Measurements from ENCODE around the gene GSK3B.
A peak's percentile ranks its signal among the peaks of the same experiment; 100 is the strongest.

The GSK3B gene

GRCh38 chr3:119967353-119968006 lies 126.8 kb downstream of the GSK3B start:
- no peak overlapping the region for H3K4me3 ChIP-seq (ENCODE audit: low read depth in 1 of 5, low read length in 5 of 5)
- H3K36me3 ChIP-seq (ENCODE audit: control insufficient read depth in 5 of 5, insufficient read depth in 5 of 5, low read length in 5 of 5) = no peaks in the 10 kb centered on the region
- no peaks in the 10 kb centered on the region for H3K27me3 ChIP-seq (ENCODE audit: control insufficient read depth in 5 of 5, insufficient read depth in 4 of 5, low read length in 5 of 5)
- no peaks in the 10 kb centered on the region for H3K4me1 ChIP-seq (ENCODE audit: control insufficient read depth in 5 of 5, insufficient read depth in 5 of 5, low read length in 5 of 5)
- peaks cover 0 to 3% (median 0%) of the 10 kb centered on the region in 5 donors for H3K9me3 ChIP-seq (ENCODE audit: control insufficient read depth in 5 of 5, low read length in 5 of 5)
- H3K9ac ChIP-seq (ENCODE audit: low read length in 5 of 5) = no peak overlapping the region
- H3K27ac ChIP-seq (ENCODE audit: low read depth, low read length) = no peak overlapping the region

GRCh38 chr3:119965692-119966091 lies 128.6 kb downstream of the GSK3B start:
- Histone ChIP-seq H3K27me3 (ENCODE audit: control insufficient read depth in 5 of 5, insufficient read depth in 4 of 5, low read length in 5 of 5) (no peaks in the 10 kb centered on the region), H3K9ac (ENCODE audit: low read length in 5 of 5) (no peak overlapping the region), H3K27ac (ENCODE audit: low read depth, low read length) (no peak overlapping the region), H3K36me3 (ENCODE audit: control insufficient read depth in 5 of 5, insufficient read depth in 5 of 5, low read length in 5 of 5) (no peaks in the 10 kb centered on the region), H3K4me3 (ENCODE audit: low read depth in 1 of 5, low read length in 5 of 5) (no peak overlapping the region), H3K9me3 (ENCODE audit: control insufficient read depth in 5 of 5, low read length in 5 of 5) (peaks cover 0 to 3% (median 0%) of the 10 kb centered on the region in 5 donors), H3K4me1 (ENCODE audit: control insufficient read depth in 5 of 5, insufficient read depth in 5 of 5, low read length in 5 of 5) (no peaks in the 10 kb centered on the region)

- no peaks in the 10 kb centered on the region for H3K36me3 ChIP-seq (ENCODE audit: control insufficient read depth in 5 of 5, insufficient read depth in 5 of 5, low read length in 5 of 5)
- H3K4me1 ChIP-seq (ENCODE audit: control insufficient read depth in 5 of 5, insufficient read depth in 5 of 5, low read length in 5 of 5) = no peaks in the 10 kb centered on the region
- H3K4me3 ChIP-seq (ENCODE audit: low read depth in 1 of 5, low read length in 5 of 5) = no peak overlapping the region
- H3K27ac ChIP-seq (ENCODE audit: low read depth, low read length) = no peak overlapping the region
- no peak overlapping the region for H3K9ac ChIP-seq (ENCODE audit: low read length in 5 of 5)
- no peaks in the 10 kb centered on the region for H3K27me3 ChIP-seq (ENCODE audit: control insufficient read depth in 5 of 5, insufficient read depth in 4 of 5, low read length in 5 of 5)
- peaks cover 0 to 3% (median 0%) of the 10 kb centered on the region in 5 donors for H3K9me3 ChIP-seq (ENCODE audit: control insufficient read depth in 5 of 5, low read length in 5 of 5)
Measured at GRCh38 chr3:119964294-119964693, 130.0 kb downstream of the GSK3B start.

- no peaks in the 10 kb centered on the region for H3K9me3 ChIP-seq (ENCODE audit: control insufficient read depth in 5 of 5, low read length in 5 of 5)
- H3K27ac ChIP-seq (ENCODE audit: low read depth, low read length) = no peak overlapping the region
- no peak overlapping the region for H3K9ac ChIP-seq (ENCODE audit: low read length in 5 of 5)
- H3K4me3 ChIP-seq (ENCODE audit: low read depth in 1 of 5, low read length in 5 of 5) = no peak overlapping the region
- H3K4me1 ChIP-seq (ENCODE audit: control insufficient read depth in 5 of 5, insufficient read depth in 5 of 5, low read length in 5 of 5) = peaks cover 0 to 10% (median 5%) of the 10 kb centered on the region in 5 donors
- no peaks in the 10 kb centered on the region for H3K36me3 ChIP-seq (ENCODE audit: control insufficient read depth in 5 of 5, insufficient read depth in 5 of 5, low read length in 5 of 5)
- H3K27me3 ChIP-seq (ENCODE audit: control insufficient read depth in 5 of 5, insufficient read depth in 4 of 5, low read length in 5 of 5) = no peaks in the 10 kb centered on the region
Measured at GRCh38 chr3:119955972-119956371, 138.3 kb downstream of the GSK3B start.

- Histone ChIP-seq H3K4me1 (ENCODE audit: control insufficient read depth in 5 of 5, insufficient read depth in 5 of 5, low read length in 5 of 5) (peaks cover 0 to 15% (median 9%) of the 10 kb centered on the region in 5 donors), H3K36me3 (ENCODE audit: control insufficient read depth in 5 of 5, insufficient read depth in 5 of 5, low read length in 5 of 5) (peaks cover 0 to 8% (median 0%) of the 10 kb centered on the region in 5 donors)
Measured at GRCh38 chr3:119950666-119951325, 143.5 kb downstream of the GSK3B start.

GRCh38 chr3:119945291-119945690 lies 149.0 kb downstream of the GSK3B start:
- no peak overlapping the region for H3K4me3 ChIP-seq (ENCODE audit: low read depth in 1 of 5, low read length in 5 of 5)
- no peaks in the 10 kb centered on the region for H3K27me3 ChIP-seq (ENCODE audit: control insufficient read depth in 5 of 5, insufficient read depth in 4 of 5, low read length in 5 of 5)

More at GRCh38 chr3:119950666-119951325, 143.5 kb downstream of the GSK3B start:
- no peak overlapping the region for H3K9ac ChIP-seq (ENCODE audit: low read length in 5 of 5)
- no peak overlapping the region for H3K4me3 ChIP-seq (ENCODE audit: low read depth in 1 of 5, low read length in 5 of 5)
- no peaks in the 10 kb centered on the region for H3K9me3 ChIP-seq (ENCODE audit: control insufficient read depth in 5 of 5, low read length in 5 of 5)
- H3K27me3 ChIP-seq (ENCODE audit: control insufficient read depth in 5 of 5, insufficient read depth in 4 of 5, low read length in 5 of 5) = no peaks in the 10 kb centered on the region
- peak overlapping the region; percentile 43 for H3K27ac ChIP-seq (ENCODE audit: low read depth, low read length)

GRCh38 chr3:119944091-119944490 lies 150.2 kb downstream of the GSK3B start:
- Histone ChIP-seq H3K36me3 (ENCODE audit: control insufficient read depth in 5 of 5, insufficient read depth in 5 of 5, low read length in 5 of 5) (peaks cover 0 to 10% (median 0%) of the 10 kb centered on the region in 5 donors), H3K27ac (ENCODE audit: low read depth, low read length) (no peak overlapping the region), H3K4me1 (ENCODE audit: control insufficient read depth in 5 of 5, insufficient read depth in 5 of 5, low read length in 5 of 5) (no peaks in the 10 kb centered on the region)

More at GRCh38 chr3:119945291-119945690, 149.0 kb downstream of the GSK3B start:
- H3K9ac ChIP-seq (ENCODE audit: low read length in 5 of 5) = no peak overlapping the region
- H3K9me3 ChIP-seq (ENCODE audit: control insufficient read depth in 5 of 5, low read length in 5 of 5) = no peaks in the 10 kb centered on the region
- peaks cover 0 to 10% (median 0%) of the 10 kb centered on the region in 5 donors for H3K36me3 ChIP-seq (ENCODE audit: control insufficient read depth in 5 of 5, insufficient read depth in 5 of 5, low read length in 5 of 5)
- H3K27ac ChIP-seq (ENCODE audit: low read depth, low read length) = no peak overlapping the region
- peaks cover 0 to 2% (median 0%) of the 10 kb centered on the region in 5 donors for H3K4me1 ChIP-seq (ENCODE audit: control insufficient read depth in 5 of 5, insufficient read depth in 5 of 5, low read length in 5 of 5)

GRCh38 chr3:119939077-119939476 lies 155.2 kb downstream of the GSK3B start:
- H3K4me1 ChIP-seq (ENCODE audit: control insufficient read depth in 5 of 5, insufficient read depth in 5 of 5, low read length in 5 of 5) = peaks cover 0 to 4% (median 0%) of the 10 kb centered on the region in 5 donors
- no peaks in the 10 kb centered on the region for H3K27me3 ChIP-seq (ENCODE audit: control insufficient read depth in 5 of 5, insufficient read depth in 4 of 5, low read length in 5 of 5)
- H3K9ac ChIP-seq (ENCODE audit: low read length in 5 of 5) = no peak overlapping the region
- no peaks in the 10 kb centered on the region for H3K36me3 ChIP-seq (ENCODE audit: control insufficient read depth in 5 of 5, insufficient read depth in 5 of 5, low read length in 5 of 5)
- H3K9me3 ChIP-seq (ENCODE audit: control insufficient read depth in 5 of 5, low read length in 5 of 5) = no peaks in the 10 kb centered on the region
- H3K27ac ChIP-seq (ENCODE audit: low read depth, low read length) = no peak overlapping the region
- H3K4me3 ChIP-seq (ENCODE audit: low read depth in 1 of 5, low read length in 5 of 5) = no peak overlapping the region

More at GRCh38 chr3:119944091-119944490, 150.2 kb downstream of the GSK3B start:
- Histone ChIP-seq H3K9ac (ENCODE audit: low read length in 5 of 5) (no peak overlapping the region), H3K27me3 (ENCODE audit: control insufficient read depth in 5 of 5, insufficient read depth in 4 of 5, low read length in 5 of 5) (no peaks in the 10 kb centered on the region), H3K4me3 (ENCODE audit: low read depth in 1 of 5, low read length in 5 of 5) (no peak overlapping the region), H3K9me3 (ENCODE audit: control insufficient read depth in 5 of 5, low read length in 5 of 5) (no peaks in the 10 kb centered on the region)

GRCh38 chr3:119937229-119937628 lies 157.0 kb downstream of the GSK3B start:
- Histone ChIP-seq H3K27ac (ENCODE audit: low read depth, low read length) (no peak overlapping the region), H3K9me3 (ENCODE audit: control insufficient read depth in 5 of 5, low read length in 5 of 5) (no peaks in the 10 kb centered on the region), H3K27me3 (ENCODE audit: control insufficient read depth in 5 of 5, insufficient read depth in 4 of 5, low read length in 5 of 5) (no peaks in the 10 kb centered on the region), H3K4me3 (ENCODE audit: low read depth in 1 of 5, low read length in 5 of 5) (no peak overlapping the region), H3K4me1 (ENCODE audit: control insufficient read depth in 5 of 5, insufficient read depth in 5 of 5, low read length in 5 of 5) (peaks cover 0 to 4% (median 0%) of the 10 kb centered on the region in 5 donors), H3K36me3 (ENCODE audit: control insufficient read depth in 5 of 5, insufficient read depth in 5 of 5, low read length in 5 of 5) (no peaks in the 10 kb centered on the region), H3K9ac (ENCODE audit: low read length in 5 of 5) (no peak overlapping the region)

- Histone ChIP-seq H3K9me3 (ENCODE audit: control insufficient read depth in 5 of 5, low read length in 5 of 5) (no peaks in the 10 kb centered on the region), H3K27ac (ENCODE audit: low read depth, low read length) (no peak overlapping the region), H3K4me1 (ENCODE audit: control insufficient read depth in 5 of 5, insufficient read depth in 5 of 5, low read length in 5 of 5) (peaks cover 0 to 13% (median 2%) of the 10 kb centered on the region in 5 donors), H3K36me3 (ENCODE audit: control insufficient read depth in 5 of 5, insufficient read depth in 5 of 5, low read length in 5 of 5) (no peaks in the 10 kb centered on the region), H3K27me3 (ENCODE audit: control insufficient read depth in 5 of 5, insufficient read depth in 4 of 5, low read length in 5 of 5) (no peaks in the 10 kb centered on the region), H3K4me3 (ENCODE audit: low read depth in 1 of 5, low read length in 5 of 5) (no peak overlapping the region), H3K9ac (ENCODE audit: low read length in 5 of 5) (no peak overlapping the region)
Measured at GRCh38 chr3:119934249-119934648, 160.0 kb downstream of the GSK3B start.

Data from subcutaneous abdominal adipose tissue (tissue), 5 donors.